NCI-H1436 (cell line): ENCODE results near the gene LSMEM2.
"Not testable (repeated sequence)": the region's sequence is repeated elsewhere in the genome, so short reads cannot be mapped to it uniquely, and the experiment has no call there.

Source experiments
- DNase-seq: peaks from one replicate; lab custom pipeline; 2025; lab: John Stamatoyannopoulos, UW

LSMEM2 gene

DNA sequence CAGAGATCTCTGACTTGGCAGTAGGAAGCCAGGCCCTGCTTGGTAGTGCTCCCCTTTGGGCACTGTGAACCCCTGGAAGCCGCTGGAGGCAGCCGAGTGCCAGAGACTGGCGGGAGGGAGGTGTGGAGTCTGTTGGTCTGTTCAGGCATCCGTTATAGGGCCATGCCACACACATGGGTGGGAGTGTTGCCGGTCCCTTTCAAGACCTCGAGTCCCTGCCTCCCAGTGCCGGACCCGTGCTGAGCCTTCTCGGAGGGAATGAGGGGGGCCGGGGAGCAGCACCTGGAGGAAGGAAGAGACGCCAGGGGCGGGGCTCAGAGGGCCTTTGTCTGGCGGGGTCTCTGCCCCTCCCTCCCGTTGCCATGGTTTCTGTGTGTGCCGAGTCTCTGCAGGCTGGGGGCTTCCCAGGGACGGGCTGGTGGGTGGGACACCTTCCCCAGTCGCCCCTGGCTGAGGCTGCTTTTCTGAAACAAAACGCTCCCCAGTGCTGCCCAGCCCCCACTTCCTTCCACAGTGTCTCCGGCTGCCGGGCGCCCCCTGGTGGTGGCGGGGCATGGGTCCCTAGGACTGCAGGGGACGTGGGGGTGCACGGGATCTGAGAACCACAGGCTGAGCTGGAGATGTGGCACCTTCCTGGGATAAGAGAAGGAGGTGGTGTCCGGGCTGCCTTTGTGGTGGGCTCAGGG lies 32.9 kb upstream of the LSMEM2 start:
- DNase-seq, result peak; percentile 72

DNA sequence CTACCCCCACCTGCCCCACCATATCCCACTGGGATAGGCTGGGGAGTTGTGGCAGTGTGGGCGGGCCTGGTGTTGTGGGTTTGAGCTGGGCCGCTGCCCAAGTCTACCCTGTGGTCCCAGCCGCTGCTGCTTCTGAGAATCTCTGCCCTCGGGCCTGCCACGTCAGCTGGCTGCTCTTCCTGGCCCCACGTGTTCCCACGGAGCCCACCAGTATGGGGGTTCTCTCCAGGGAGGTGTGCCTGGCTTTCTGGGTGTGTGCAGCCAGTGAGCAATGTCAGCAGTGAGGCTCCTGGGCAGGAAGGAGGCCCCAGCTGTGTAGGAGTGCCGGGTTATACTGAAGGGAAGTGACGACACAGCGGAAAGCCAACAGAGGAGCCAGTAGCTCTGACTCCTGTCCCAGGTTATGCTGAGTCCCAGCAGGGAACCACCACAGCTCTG lies 32.4 kb upstream of the LSMEM2 start:
- no peak for DNase-seq

- DNase-seq, result no peak
Measured at GRCh38 chr3:50248387-50248786, 30.5 kb upstream of the LSMEM2 start.

GRCh38 chr3:50249457-50249856 lies 29.4 kb upstream of the LSMEM2 start:
- DNase-seq, result no peak

GRCh38 chr3:50250514-50250913 lies 28.4 kb upstream of the LSMEM2 start:
- DNase-seq, result no peak

- no peak for DNase-seq
Measured at GRCh38 chr3:50251220-50251619, 27.7 kb upstream of the LSMEM2 start.

GRCh38 chr3:50254577-50255250 lies 24.2 kb upstream of the LSMEM2 start:
- DNase-seq, result no peak

DNA sequence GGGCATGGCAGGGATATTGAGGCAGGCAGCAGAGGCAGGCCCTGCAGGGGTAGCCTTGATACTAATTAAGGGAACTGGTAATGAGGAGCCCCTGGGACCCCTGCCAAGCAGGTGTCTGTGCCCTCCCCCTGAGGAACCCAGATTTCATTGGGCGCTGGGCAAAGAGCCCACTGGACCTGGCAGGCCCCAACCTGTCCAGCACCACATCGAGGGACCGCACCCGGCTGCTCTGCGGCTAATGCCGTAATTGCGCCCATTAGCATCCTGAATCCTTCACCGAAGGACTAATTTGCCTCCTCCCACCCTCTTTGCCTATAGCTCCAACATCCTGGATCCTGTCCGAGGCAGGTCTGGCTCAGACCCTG lies 23.7 kb upstream of the LSMEM2 start:
- peak; percentile 64 for DNase-seq

- DNase-seq, result no peak
Measured at GRCh38 chr3:50256978-50257890, 21.7 kb upstream of the LSMEM2 start.

- no peak for DNase-seq
Measured at GRCh38 chr3:50258029-50258680, 20.7 kb upstream of the LSMEM2 start.

- no peak for DNase-seq
Measured at GRCh38 chr3:50258979-50259378, 19.9 kb upstream of the LSMEM2 start.

DNA sequence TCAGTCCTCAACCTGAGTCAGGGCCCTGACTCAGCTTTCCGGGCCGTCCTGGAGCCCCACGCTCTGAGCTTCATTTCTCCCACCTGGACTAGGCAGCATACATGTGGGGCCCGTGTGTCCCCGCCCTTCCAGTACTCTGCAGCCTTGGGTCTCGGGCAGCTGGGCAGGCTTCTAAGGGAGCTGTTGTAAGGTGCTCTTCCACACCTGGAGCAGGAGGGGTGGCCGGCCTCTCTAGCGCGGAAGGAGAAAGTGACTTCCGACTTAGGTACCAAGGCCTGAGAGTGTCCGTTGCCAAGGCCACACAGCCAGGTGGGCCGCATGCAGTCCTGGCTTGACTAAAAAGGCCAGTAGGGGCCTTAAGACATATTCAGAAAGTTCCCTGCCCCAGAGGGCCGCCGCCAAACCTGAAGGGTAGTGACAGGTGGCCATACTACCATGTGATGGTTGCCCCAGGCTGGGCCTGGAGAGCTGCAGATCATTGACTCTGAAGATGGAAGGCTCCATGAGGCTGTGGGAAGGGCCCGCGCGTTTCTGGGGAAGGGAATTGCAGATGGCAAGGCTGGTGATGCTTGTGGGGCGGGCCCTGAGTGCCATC lies 19.4 kb upstream of the LSMEM2 start:
- DNase-seq, result no peak

GRCh38 chr3:50260027-50260941 lies 18.6 kb upstream of the LSMEM2 start:
- DNase-seq, result peak; percentile 56

GRCh38 chr3:50260942-50261441 lies 17.9 kb upstream of the LSMEM2 start:
- no peak for DNase-seq

DNA sequence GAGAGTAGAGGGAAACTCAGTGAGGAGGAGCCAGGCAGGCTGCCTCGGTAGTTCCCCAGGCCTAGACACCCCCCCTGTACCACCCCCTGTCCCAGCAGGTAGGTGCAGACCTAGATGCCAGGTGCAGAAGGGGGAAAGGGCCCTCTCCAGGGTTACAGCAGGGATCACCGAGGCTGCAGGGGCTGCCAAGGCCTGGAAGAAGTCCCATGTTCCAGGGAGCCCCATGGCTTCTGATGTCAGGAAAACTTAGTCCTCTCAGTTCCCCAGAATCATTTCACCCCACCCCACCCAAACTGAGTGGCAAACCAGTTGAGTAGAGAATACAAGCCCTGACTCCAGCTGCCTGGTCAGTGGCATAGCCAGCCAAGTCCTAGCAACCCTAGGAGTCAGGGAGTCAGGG lies 17.4 kb upstream of the LSMEM2 start:
- DNase-seq, result no peak

- not testable (repeated sequence) for DNase-seq
Measured at GRCh38 chr3:50262200-50262599, 16.7 kb upstream of the LSMEM2 start.

DNA sequence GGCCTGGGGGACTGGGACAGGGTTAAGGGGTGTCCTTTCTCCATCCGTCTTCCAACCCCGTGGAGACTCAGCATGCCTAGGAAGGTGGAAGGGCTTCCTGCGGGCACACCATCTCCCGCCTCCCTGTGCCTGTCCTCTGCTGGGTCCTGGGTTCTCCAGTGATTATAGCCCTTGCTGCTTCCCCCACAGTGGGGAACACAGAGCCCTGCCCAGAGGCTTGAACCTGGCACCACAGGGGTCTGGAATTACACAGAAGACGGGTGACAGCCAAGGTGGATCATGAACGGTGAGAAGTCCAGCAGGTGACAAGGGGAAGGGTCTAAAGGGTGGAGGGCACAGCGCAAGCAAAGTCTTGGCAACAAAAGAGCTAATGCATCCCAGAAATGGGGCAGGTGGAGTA lies 16.1 kb upstream of the LSMEM2 start:
- DNase-seq, result no peak

DNA sequence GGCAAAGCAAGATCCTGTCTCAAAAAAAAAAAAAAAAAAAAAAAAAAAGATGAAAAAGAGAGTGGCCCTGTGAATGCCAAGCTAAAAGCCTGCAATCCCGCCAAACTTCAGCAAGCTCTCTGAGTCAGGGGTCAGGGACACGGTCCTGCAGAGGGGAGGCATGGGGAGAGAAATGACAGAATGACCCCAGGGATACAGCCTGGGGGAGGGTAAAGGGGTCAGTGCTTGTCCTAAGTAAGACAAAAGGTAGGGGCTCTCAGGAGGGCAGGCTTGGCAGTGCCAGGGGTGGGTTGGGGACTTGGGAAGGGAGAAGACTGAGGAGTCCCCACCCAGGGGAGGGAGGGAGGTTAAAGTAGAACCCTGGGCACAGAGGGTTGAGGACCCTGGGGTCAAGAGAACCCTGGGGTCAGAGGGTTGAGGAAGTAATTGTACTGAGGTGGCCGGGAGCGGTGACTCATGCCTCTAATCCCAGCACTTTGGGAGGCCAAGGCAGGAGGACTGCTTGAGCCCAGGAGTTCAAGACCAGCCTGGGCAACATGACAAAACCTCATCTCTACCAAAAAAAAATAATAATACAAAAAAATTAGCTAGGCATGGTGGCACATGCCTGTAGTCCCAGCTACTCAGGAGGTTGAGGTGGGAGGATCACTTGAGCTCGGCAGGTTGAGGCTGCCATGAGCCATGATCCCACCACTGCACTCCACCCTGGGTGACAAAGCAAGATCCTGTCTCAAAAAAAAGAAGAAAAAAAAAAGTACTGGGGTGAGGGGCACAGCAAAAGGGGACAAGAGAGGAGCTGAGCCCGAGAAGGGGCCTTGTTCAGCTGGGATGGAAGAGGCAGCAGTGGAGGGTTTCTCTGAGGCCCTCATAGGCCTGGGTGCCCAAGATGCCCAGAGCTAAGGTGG lies 15.2 kb upstream of the LSMEM2 start:
- DNase-seq, result no peak

GRCh38 chr3:50264383-50264963 lies 14.4 kb upstream of the LSMEM2 start:
- no peak for DNase-seq
